Activated CD4-positive, alpha-beta T cell treated with anti-CD3 and anti-CD28 coated beads, Interleukin-2, amount 10 ng/mL, durations not matched to agents 7 days and 5 days (primary cell): ENCODE results near the gene PASD1. TPM values are rescaled to one million over a fixed set of nuclear protein-coding genes. Genes with fewer than 3 reads are reported as not detected.
"Not testable (repeated sequence)": the region's sequence is repeated elsewhere in the genome, so short reads cannot be mapped to it uniquely, and the experiment has no call there.

ENCODE experiments used
- CTCF ChIA-PET: fragments of 350-600 bp; sonication (Branson Sonifier 250); formaldehyde crosslinking; loops from one replicate; lab custom pipeline; 2021; ENCODE audit warnings: antibody characterized with exemption; lab: Charles Lee
- POLR2A ChIA-PET: fragments of 350-600 bp; sonication (Branson Sonifier 250); formaldehyde crosslinking; loops from one replicate; lab custom pipeline; 2021; ENCODE audit warnings: antibody characterized with exemption; lab: Charles Lee
- DNase-seq: peaks from one replicate; pipeline ENCODE4 v3.0.0-alpha.2; 2020
- H3K27ac Mint-ChIP-seq: one replicate; pipeline ENCODE4 v1.8.0; 2021; ENCODE audit warnings: mild to moderate bottlenecking, moderate library complexity, mixed read lengths
- H3K27me3 Mint-ChIP-seq: one replicate; pipeline ENCODE4 v1.8.0; 2021; ENCODE audit warnings: mixed read lengths
- H3K36me3 Mint-ChIP-seq: one replicate; pipeline ENCODE4 v1.8.0; 2021; ENCODE audit warnings: low read depth, mixed read lengths
- H3K4me1 Mint-ChIP-seq: one replicate; pipeline ENCODE4 v1.8.0; 2021; ENCODE audit warnings: mixed read lengths
- H3K4me3 Mint-ChIP-seq: one replicate; pipeline ENCODE4 v1.8.0; 2021; ENCODE audit warnings: mild to moderate bottlenecking, moderate library complexity, mixed read lengths
- H3K9me3 Mint-ChIP-seq: one replicate; pipeline ENCODE4 v1.8.0; 2021; ENCODE audit warnings: mixed read lengths
- total RNA-seq, 2 experiments: library from RNA; stranded (reverse); gene quantifications; one replicate each; pipeline ENCODE4 v1.2.3, GENCODE V29; 2021

Gene PASD1
- total RNA-seq, 2 experiments from 2014 or later = not detected

DNA sequence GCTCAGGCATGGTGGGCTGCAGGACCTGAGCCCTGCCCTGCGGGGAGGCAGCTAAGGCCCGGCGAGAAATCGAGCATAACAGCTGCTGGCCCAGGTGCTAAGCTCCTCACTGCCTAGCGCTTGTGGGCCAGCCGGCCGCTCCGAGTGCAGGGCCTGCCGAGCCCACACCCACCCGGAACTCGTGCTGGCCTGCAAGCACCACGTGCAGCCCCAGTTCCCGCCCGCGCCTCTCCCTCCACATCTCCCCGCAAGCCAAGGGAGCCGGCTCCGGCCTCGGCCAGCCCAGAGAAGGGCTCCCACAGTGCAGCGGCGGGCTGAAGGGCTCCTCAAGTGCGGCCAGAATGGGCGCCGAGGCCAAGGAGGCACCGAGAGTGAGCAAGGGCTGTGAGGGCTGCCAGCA, 8.2 kb upstream of the PASD1 start:
- H3K27ac Mint-ChIP-seq, H3K4me1 Mint-ChIP-seq, POLR2A ChIA-PET, H3K27me3 Mint-ChIP-seq, CTCF ChIA-PET, H3K4me3 Mint-ChIP-seq, DNase-seq, H3K36me3 Mint-ChIP-seq, H3K9me3 Mint-ChIP-seq: not testable (repeated sequence)

DNA sequence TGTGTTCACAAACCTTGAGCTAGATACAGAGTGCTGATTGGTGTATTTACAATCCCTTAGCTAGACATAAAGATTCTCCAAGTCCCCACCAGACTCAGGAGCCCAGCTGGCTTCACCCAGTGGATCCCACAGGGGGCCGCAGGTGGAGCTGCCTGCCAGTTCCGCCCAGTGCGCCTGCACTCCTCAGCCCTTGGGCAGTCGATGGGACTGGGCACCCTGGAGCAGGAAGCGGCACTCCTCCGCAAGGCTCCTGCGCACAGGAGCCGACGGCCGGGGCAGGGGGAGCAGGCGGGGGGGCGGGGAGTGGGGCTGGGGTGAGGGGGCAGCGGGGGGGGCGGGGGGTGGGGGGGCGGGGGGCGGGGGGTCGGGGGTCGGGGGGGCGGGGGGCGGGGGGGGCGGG, 990 bp upstream of the PASD1 start:
- H3K27me3 Mint-ChIP-seq, DNase-seq, H3K36me3 Mint-ChIP-seq, H3K27ac Mint-ChIP-seq, H3K9me3 Mint-ChIP-seq, H3K4me1 Mint-ChIP-seq, POLR2A ChIA-PET, H3K4me3 Mint-ChIP-seq: not testable (repeated sequence)
- CTCF ChIA-PET = interaction anchor here (1.3 kb wide), 1 partner anchor 12 kb away, joined by 4 read pairs; no protein-coding TSS in a partner anchor

DNA sequence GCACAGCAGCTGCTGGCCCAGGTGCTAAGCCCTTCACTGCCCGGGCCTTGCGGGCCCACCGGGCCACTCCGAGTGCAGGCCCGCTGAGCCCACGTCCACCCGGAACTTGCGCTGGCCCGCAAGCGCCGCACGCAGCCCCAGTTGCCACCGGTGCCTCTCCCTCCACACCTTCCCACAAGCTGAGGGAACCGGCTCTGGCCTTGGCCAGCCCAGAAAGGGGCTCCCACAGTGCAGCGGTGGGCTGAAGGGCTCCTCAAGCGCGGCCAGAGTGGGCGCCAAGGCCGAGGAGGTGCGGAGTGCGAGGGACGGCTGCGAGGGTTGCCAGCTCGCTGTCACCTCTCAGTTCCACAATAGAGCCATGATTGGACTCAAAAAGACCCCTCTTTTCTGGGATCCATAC, 472 bp upstream of the PASD1 start:
- H3K36me3 Mint-ChIP-seq, H3K4me1 Mint-ChIP-seq, POLR2A ChIA-PET, H3K27ac Mint-ChIP-seq, H3K9me3 Mint-ChIP-seq, H3K4me3 Mint-ChIP-seq, H3K27me3 Mint-ChIP-seq, DNase-seq: not testable (repeated sequence)
- CTCF ChIA-PET = interaction anchor here (1.3 kb wide), 1 partner anchor 12 kb away, joined by 4 read pairs; no protein-coding TSS in a partner anchor

DNA sequence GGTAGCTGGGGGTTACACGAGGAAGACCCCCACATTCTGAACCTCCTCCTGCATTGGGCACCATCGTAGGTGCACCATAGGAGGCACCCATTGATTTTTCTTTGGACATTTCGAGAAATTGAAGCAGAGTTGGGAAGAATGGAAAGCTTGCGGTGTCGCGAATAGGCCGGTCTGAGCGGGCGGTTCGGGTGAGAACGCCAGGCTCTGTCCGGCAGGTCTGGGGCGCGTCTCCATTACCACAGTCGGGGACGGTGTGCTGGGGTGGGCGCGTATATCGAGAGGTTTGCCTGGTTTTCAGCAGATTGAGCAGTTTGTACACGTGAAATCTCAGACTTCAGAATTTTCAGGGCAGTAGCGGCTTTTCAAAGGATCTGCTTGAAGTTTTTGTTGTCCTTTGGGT, 560 bp downstream of the PASD1 start:
- Mint-ChIP-seq H3K27me3 (peaks cover under 1% of the 10 kb centered on the region), H3K36me3 (no peaks in the 10 kb centered on the region), H3K9me3 (no peaks in the 10 kb centered on the region), H3K4me3 (no peak overlapping the region), H3K4me1 (no peaks in the 10 kb centered on the region), H3K27ac (no peak overlapping the region)
- ChIA-PET CTCF (no interaction called here), POLR2A (no interaction called here)
- no peak for DNase-seq

DNA sequence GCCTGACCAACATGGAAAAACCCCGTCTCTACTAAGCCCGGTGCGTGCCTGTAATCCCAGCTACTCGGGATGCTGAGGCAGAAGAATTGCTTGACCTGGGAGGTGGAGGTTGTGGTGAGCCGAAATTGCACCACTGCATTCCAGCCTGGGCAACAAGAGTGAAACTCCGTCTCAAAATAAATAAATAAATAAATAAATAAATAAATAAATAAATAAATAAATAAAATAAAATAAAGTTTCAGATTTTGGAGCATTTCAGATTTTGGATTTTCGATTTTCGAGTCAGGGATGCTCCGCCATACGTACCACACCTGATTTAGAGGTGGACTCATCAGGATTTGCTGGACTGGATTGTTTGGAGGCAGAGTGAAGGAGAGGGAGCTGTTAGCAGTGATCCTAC, 3.4 kb downstream of the PASD1 start:
- H3K9me3 Mint-ChIP-seq, DNase-seq, H3K27ac Mint-ChIP-seq, H3K4me1 Mint-ChIP-seq, H3K27me3 Mint-ChIP-seq, H3K36me3 Mint-ChIP-seq, CTCF ChIA-PET, POLR2A ChIA-PET, H3K4me3 Mint-ChIP-seq: not testable (repeated sequence)

DNA sequence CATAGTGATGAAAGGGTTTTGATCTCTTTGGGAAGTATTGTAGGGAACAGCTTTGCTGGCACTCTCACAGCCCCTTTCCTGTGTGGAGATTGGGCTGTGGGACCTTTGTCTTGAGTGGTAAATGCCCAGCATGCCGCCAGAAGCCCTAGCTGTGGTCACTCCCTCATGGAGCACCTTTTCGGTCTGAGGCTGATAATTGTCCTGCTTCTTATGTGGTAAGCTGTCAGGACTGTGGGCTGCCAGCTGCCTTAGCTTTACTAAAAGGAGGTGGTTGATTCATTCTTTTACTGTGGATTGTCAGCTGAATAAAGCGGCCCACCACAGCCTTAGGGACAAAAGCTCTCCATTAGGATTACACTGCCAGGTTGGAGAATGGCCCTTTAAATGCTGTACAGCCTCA, 7.1 kb downstream of the PASD1 start:
- DNase-seq = no peak
- no peaks in the 10 kb centered on the region for H3K4me1 Mint-ChIP-seq
- H3K27me3 Mint-ChIP-seq = peaks cover 7% of the 10 kb centered on the region
- CTCF ChIA-PET = no interaction called here
- H3K27ac Mint-ChIP-seq = no peak overlapping the region
- H3K4me3 Mint-ChIP-seq = no peak overlapping the region
- H3K9me3 Mint-ChIP-seq = no peaks in the 10 kb centered on the region
- no peaks in the 10 kb centered on the region for H3K36me3 Mint-ChIP-seq
- POLR2A ChIA-PET = no interaction called here

DNA sequence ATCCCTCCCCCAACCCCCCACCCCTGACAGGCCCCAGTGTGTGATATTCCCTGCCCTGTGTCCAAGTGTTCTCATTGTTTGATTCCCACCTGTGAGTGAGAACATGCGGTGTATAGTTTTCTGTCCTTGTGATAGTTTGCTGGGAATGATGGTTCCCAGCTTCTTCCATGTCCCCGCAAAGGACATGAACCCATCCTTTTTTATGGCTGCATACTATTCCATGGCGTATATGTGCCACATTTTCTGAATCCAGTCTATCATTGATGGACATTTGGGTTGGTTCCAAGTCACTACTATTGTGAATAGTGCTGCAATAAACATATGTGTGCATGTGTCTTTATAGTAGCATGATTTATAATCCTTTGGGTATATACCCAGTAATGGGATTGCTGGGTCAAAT, 29.9 kb downstream of the PASD1 start:
- H3K4me1 Mint-ChIP-seq, H3K27me3 Mint-ChIP-seq: not testable (repeated sequence)

DNA sequence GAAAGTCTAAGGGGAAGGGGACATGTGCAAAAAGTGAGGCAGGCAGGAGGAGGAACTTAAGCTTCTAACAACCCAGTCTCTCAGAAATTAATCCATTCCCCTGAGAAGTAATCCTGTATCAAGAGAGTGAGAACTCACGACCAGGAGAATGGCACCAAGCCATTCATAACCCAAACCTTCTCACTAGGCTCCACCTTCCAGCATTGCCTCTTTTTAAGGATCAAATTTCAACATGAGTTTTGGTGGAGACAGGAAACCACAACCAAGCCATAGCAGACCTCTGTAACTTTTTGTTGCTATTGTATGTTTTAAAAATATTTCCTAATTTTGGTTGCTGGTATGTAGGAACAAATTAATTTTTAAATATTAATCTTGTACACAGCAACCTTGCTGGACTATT, 32.8 kb downstream of the PASD1 start:
- ChIA-PET POLR2A (no interaction called here), CTCF (no interaction called here)
- H3K27me3 Mint-ChIP-seq = peaks cover 2% of the 10 kb centered on the region
- H3K27ac Mint-ChIP-seq = no peak overlapping the region
- no peak for DNase-seq
- no peaks in the 10 kb centered on the region for H3K4me1 Mint-ChIP-seq
- no peak overlapping the region for H3K4me3 Mint-ChIP-seq
- no peaks in the 10 kb centered on the region for H3K9me3 Mint-ChIP-seq
- H3K36me3 Mint-ChIP-seq = no peaks in the 10 kb centered on the region

More for the DNA sequence above, 29.9 kb downstream of the PASD1 start:
- H3K9me3 Mint-ChIP-seq, H3K27ac Mint-ChIP-seq, CTCF ChIA-PET, H3K4me3 Mint-ChIP-seq, H3K36me3 Mint-ChIP-seq, DNase-seq, POLR2A ChIA-PET: not testable (repeated sequence)

DNA sequence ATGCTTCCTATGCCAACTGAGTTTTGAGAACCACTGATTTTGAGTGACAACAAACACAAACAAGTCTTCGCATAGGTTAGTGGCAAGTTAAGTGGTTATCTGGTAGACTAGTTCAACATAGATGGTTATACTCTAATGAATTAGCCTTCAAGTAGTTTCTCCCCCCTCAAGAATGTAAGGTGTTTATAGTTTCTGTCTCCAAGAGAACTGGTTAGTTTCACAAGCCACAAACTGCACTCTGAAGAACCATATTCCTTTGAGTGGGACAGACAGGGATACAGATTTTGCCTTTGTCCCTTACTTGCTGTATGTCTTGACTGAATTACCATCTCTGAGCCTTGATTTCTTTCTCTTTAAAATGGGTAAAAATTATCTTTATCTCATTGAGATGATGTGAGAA, 41.5 kb downstream of the PASD1 start:
- Mint-ChIP-seq H3K36me3 (no peaks in the 10 kb centered on the region), H3K4me1 (no peaks in the 10 kb centered on the region), H3K9me3 (no peaks in the 10 kb centered on the region), H3K27me3 (no peaks in the 10 kb centered on the region), H3K27ac (no peak overlapping the region), H3K4me3 (no peak overlapping the region)
- ChIA-PET CTCF (no interaction called here), POLR2A (no interaction called here)
- DNase-seq = no peak

DNA sequence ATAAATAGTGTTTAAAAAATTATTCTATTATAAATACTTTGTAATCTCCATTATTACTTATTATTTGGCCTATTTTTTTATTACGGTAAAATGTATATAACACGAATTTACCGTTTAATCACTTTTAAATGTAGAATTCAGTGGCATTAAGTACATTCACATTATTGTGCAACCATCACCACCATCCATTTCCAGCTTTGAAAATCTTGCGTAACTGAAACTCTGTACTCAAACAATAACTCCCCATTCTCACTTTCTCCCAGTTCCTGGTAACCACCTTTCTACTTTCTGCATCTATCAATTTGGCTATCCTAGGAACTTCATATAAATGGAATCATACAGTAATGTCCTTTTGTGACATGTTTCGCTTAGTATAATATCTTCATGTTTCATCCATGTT, 45.7 kb downstream of the PASD1 start:
- no peak overlapping the region for H3K27ac Mint-ChIP-seq
- H3K9me3 Mint-ChIP-seq = no peaks in the 10 kb centered on the region
- DNase-seq = no peak
- CTCF ChIA-PET = no interaction called here
- no peaks in the 10 kb centered on the region for H3K36me3 Mint-ChIP-seq
- no peaks in the 10 kb centered on the region for H3K4me1 Mint-ChIP-seq
- POLR2A ChIA-PET = no interaction called here
- no peaks in the 10 kb centered on the region for H3K27me3 Mint-ChIP-seq
- no peak overlapping the region for H3K4me3 Mint-ChIP-seq

DNA sequence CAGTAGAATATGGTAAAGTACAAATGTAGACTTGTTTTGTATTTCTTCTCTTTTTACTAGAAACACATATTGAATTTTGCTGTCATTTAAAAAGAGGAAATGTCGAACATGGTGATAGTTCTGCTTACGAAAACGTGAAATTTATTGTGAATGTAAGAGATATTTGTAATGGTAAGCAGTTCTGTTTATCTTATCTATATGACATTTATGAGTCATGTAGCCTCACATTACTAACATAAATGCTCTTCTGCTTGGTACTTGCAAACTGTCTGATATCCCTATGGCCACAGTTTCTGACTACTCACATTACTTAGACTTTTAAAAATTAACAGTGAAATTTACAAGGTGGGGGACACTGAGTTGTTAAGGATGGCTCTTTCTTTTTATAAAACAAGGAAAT, 57.9 kb downstream of the PASD1 start:
- no peak for DNase-seq
- CTCF ChIA-PET = no interaction called here
- Mint-ChIP-seq H3K27ac (no peak overlapping the region), H3K27me3 (no peaks in the 10 kb centered on the region), H3K9me3 (no peaks in the 10 kb centered on the region), H3K4me1 (no peaks in the 10 kb centered on the region), H3K36me3 (no peaks in the 10 kb centered on the region), H3K4me3 (no peak overlapping the region)
- POLR2A ChIA-PET = no interaction called here

DNA sequence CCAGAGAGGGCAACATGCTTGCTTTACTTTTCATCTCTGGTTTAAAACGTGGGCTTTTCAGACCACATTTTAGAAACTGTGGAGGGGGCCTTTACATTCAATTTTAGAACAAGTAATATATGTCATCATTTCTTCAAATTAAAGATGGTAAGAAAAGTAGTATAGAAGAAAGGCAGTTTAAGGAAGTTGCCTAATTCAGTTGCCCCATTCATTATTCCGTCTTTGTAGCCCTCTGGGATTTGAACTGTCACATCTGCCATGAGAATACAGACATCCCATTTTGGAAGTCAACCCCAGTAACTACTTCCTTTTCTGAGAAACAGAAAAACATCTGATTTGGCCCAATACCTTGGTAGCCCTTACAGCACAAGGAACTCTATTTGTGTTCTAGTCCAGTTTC, 61.2 kb downstream of the PASD1 start:
- Mint-ChIP-seq H3K36me3 (no peaks in the 10 kb centered on the region), H3K4me1 (no peaks in the 10 kb centered on the region), H3K27ac (no peak overlapping the region), H3K27me3 (no peaks in the 10 kb centered on the region), H3K9me3 (no peaks in the 10 kb centered on the region), H3K4me3 (no peak overlapping the region)
- POLR2A ChIA-PET = no interaction called here
- DNase-seq = no peak
- CTCF ChIA-PET = no interaction called here

DNA sequence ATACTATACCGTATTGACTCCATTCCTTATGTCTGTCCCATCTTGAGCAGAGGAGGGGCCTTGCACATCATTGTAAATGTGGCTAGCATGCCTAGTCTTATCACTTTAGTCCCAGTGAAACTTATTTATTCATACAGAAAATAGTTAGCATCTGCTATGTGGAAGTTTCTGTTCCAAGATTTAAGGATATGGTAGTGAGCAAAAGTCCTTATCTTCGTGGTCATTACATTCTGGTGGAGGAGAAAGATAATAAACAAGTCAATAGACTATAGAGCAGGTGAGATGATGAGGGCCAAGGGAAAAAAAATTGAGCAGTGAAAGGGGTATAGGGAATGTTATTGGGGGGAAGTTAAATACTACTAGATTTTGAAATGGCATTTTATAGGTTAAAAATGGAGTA, 68.3 kb downstream of the PASD1 start:
- DNase-seq = no peak
- peaks cover 3% of the 10 kb centered on the region for H3K27me3 Mint-ChIP-seq
- H3K27ac Mint-ChIP-seq = no peak overlapping the region
- no peaks in the 10 kb centered on the region for H3K9me3 Mint-ChIP-seq
- no peaks in the 10 kb centered on the region for H3K36me3 Mint-ChIP-seq
- H3K4me1 Mint-ChIP-seq = no peaks in the 10 kb centered on the region
- ChIA-PET CTCF (no interaction called here), POLR2A (no interaction called here)
- H3K4me3 Mint-ChIP-seq = no peak overlapping the region

DNA sequence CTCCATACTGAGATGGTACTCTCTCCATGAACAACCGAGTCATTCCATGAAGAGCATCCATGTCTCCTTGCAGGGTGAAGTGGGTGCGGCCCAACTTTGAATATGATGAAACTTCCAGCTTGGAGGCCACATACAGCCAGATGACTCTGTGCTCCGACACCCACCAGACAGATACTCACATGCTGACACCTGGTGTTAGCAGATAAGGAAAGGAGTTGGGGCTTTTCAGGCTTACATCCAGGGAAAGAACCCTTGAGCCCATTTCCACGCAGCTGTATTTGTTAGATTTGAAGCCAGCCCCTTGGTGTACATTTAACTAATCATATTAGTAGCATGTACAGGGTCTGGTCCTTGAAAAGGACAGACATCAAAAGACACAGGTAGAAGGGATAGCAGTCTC, 69.7 kb downstream of the PASD1 start:
- no peak overlapping the region for H3K27ac Mint-ChIP-seq
- peaks cover 3% of the 10 kb centered on the region for H3K27me3 Mint-ChIP-seq
- no peaks in the 10 kb centered on the region for H3K4me1 Mint-ChIP-seq
- no peak for DNase-seq
- H3K36me3 Mint-ChIP-seq = no peaks in the 10 kb centered on the region
- H3K9me3 Mint-ChIP-seq = no peaks in the 10 kb centered on the region
- no peak overlapping the region for H3K4me3 Mint-ChIP-seq
- CTCF ChIA-PET = no interaction called here
- POLR2A ChIA-PET = no interaction called here
